Loucy (cell line): ENCODE data around the gene EBF3.

Experiments used
- H2AFZ ChIP-seq: fragments of 200-600 bp; sonication (generic); 2 replicates; pipeline ENCODE4 v1.6.0; 2016; ENCODE audit warnings: antibody characterized with exemption, mild to moderate bottlenecking, low read length, moderate library complexity
- H3F3A ChIP-seq: fragments of 200-600 bp; 2 replicates; pipeline ENCODE4 v1.6.0; 2016; ENCODE audit warnings: antibody characterized with exemption, low read depth, mild to moderate bottlenecking
- H3K27me3 ChIP-seq: fragments of 200-600 bp; sonication (generic); 2 replicates; pipeline ENCODE4 v1.6.1; 2014; ENCODE audit warnings: low read length, mild to moderate bottlenecking; ENCODE audit not compliant: insufficient read depth, poor library complexity, severe bottlenecking
- H3K36me3 ChIP-seq: fragments of 200-600 bp; sonication (generic); 2 replicates; pipeline ENCODE4 v1.6.1; 2016; ENCODE audit warnings: low read length; ENCODE audit not compliant: insufficient read depth
- H3K4me1 ChIP-seq: fragments of 200-600 bp; sonication (generic); 2 replicates; pipeline ENCODE4 v1.5.1; 2014; ENCODE audit warnings: low read length, mild to moderate bottlenecking; ENCODE audit not compliant: insufficient read depth, poor library complexity, severe bottlenecking
- H3K4me2 ChIP-seq: fragments of 200-600 bp; sonication (generic); 2 replicates; pipeline ENCODE4 v1.6.0; 2014; ENCODE audit warnings: antibody characterized with exemption, low read length, low read depth, mild to moderate bottlenecking; ENCODE audit not compliant: poor library complexity, severe bottlenecking
- H3K4me3 ChIP-seq: fragments of 200-600 bp; sonication (generic); 2 replicates; pipeline ENCODE4 v1.5.1; 2014; ENCODE audit warnings: low read length, mild to moderate bottlenecking, mixed read lengths; ENCODE audit not compliant: poor library complexity, severe bottlenecking
- H3K79me2 ChIP-seq: fragments of 200-600 bp; sonication (generic); 2 replicates; pipeline ENCODE4 v1.6.1; 2014; ENCODE audit warnings: low read length; ENCODE audit not compliant: insufficient read depth
- H3K9ac ChIP-seq: fragments of 200-600 bp; sonication (generic); 2 replicates; pipeline ENCODE4 v1.6.0; 2014; ENCODE audit warnings: mild to moderate bottlenecking, low read depth, low read length, moderate library complexity; ENCODE audit not compliant: poor library complexity, severe bottlenecking
- H3K9me2 ChIP-seq: fragments of 200-600 bp; sonication (generic); replicated peaks from 2 replicates; pipeline ENCODE4 v1.6.1; 2016; ENCODE audit warnings: low read depth, low read length, mixed read lengths
- H3K9me3 ChIP-seq: fragments of 200-600 bp; sonication (generic); 2 replicates; pipeline ENCODE4 v1.6.1; 2014; ENCODE audit warnings: mild to moderate bottlenecking, antibody characterized with exemption, low read length, low read depth; ENCODE audit not compliant: insufficient read depth
- H4K20me1 ChIP-seq: fragments of 200-600 bp; sonication (generic); 2 replicates; pipeline ENCODE4 v1.6.0; 2014; ENCODE audit warnings: antibody characterized with exemption, low read length, mild to moderate bottlenecking; ENCODE audit not compliant: insufficient read depth, poor library complexity, severe bottlenecking
- CTCF ChIP-seq: fragments of 200-600 bp; sonication (generic); conservative IDR thresholded peaks from 2 replicates; pipeline ENCODE4 v1.5.1; 2014; ENCODE audit warnings: mild to moderate bottlenecking, antibody characterized with exemption, low read length
- EZH2phosphoT487 ChIP-seq: fragments of 200-600 bp; IDR thresholded peaks from 2 replicates; pipeline ENCODE4 v1.6.1; 2018; ENCODE audit warnings: antibody characterized with exemption, mild to moderate bottlenecking, moderate library complexity, borderline replicate concordance

The EBF3 gene

GRCh38 chr10:129814681-129815646 lies 149.1 kb downstream of the EBF3 start:
- no peaks in the 10 kb centered on the region for H3K27me3 ChIP-seq

DNA sequence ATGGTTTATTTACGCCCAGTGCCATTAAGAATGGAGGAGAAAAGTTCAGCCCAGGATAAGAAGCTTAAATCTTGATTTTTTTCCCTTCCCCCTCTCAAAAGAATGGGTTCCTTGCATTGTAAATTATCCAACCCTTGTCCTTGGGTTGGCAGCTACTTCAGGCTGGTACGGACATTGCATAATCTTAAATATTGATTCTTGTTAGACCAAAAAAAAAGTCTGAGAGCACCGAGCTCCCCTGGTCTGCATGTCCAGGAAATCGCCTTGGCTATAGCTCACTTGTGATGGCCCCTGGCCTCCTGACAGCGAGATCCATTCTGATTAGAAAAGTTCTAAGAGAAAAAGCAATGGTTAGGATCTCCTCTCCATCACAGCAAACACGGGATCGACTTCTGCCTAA lies 151.7 kb downstream of the EBF3 start:
- no peak overlapping the region for H3K4me2 ChIP-seq
- TF ChIP-seq CTCF = no peak
- no peak for TF ChIP-seq EZH2phosphoT487
- no peaks in the 10 kb centered on the region for H4K20me1 ChIP-seq
- no peaks in the 10 kb centered on the region for H3K79me2 ChIP-seq
- H3K27me3 ChIP-seq = no peaks in the 10 kb centered on the region
- H3K9ac ChIP-seq = no peak overlapping the region
- no peaks in the 10 kb centered on the region for H3K9me2 ChIP-seq
- H3K4me3 ChIP-seq = no peak overlapping the region
- no peak overlapping the region for H2AFZ ChIP-seq
- H3F3A ChIP-seq = no peaks in the 10 kb centered on the region
- no peaks in the 10 kb centered on the region for H3K36me3 ChIP-seq
- H3K9me3 ChIP-seq = peaks cover 6% of the 10 kb centered on the region; the same call in 1 of the 2 replicates
- no peaks in the 10 kb centered on the region for H3K4me1 ChIP-seq

More at GRCh38 chr10:129814681-129815646, 149.1 kb downstream of the EBF3 start:
- TF ChIP-seq CTCF (no peak), EZH2phosphoT487 (no peak)
- H3K9me2 ChIP-seq = no peaks in the 10 kb centered on the region
- H3K9me3 ChIP-seq = peaks cover 11% of the 10 kb centered on the region; the same call in 1 of the 2 replicates
- H3K9ac ChIP-seq = no peak overlapping the region
- H2AFZ ChIP-seq = no peak overlapping the region
- H3K36me3 ChIP-seq = no peaks in the 10 kb centered on the region
- H3K4me3 ChIP-seq = no peak overlapping the region
- H3K4me1 ChIP-seq = no peaks in the 10 kb centered on the region
- H3K79me2 ChIP-seq = no peaks in the 10 kb centered on the region
- no peaks in the 10 kb centered on the region for H4K20me1 ChIP-seq
- H3K4me2 ChIP-seq = no peak overlapping the region
- H3F3A ChIP-seq = no peaks in the 10 kb centered on the region

DNA sequence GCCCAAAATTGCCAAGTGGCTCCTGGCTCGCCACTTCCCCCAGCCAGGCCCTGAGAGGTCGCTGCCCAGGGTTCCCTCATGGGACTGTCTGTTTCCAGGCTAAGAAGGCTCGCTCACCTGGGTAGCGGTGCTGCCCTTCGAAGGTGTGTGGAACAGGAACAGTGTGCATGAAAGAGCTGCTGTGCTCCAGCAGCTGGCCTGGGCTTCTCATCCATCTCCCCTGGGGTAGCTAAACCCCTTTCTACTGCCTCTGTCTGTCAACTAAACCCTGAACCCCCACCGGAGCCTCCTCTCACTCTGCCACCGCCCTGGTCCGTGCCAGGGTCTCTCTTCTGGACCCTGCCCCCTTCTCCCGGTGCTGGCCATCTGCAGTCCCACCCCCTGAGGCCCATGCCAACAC lies 152.9 kb downstream of the EBF3 start:
- no peaks in the 10 kb centered on the region for H3K36me3 ChIP-seq
- no peak overlapping the region for H3K4me2 ChIP-seq
- H3K79me2 ChIP-seq = no peaks in the 10 kb centered on the region
- H3K4me3 ChIP-seq = no peak overlapping the region
- no peaks in the 10 kb centered on the region for H3F3A ChIP-seq
- peaks cover 4% of the 10 kb centered on the region; the same call in 1 of the 2 replicates for H3K9me3 ChIP-seq
- H3K4me1 ChIP-seq = no peaks in the 10 kb centered on the region
- no peaks in the 10 kb centered on the region for H3K9me2 ChIP-seq
- no peak overlapping the region for H2AFZ ChIP-seq
- no peaks in the 10 kb centered on the region for H4K20me1 ChIP-seq
- TF ChIP-seq CTCF = no peak
- TF ChIP-seq EZH2phosphoT487 = no peak
- no peak overlapping the region for H3K9ac ChIP-seq
- no peaks in the 10 kb centered on the region for H3K27me3 ChIP-seq
